ENCODE data around the gene MBNL1.

DNA sequence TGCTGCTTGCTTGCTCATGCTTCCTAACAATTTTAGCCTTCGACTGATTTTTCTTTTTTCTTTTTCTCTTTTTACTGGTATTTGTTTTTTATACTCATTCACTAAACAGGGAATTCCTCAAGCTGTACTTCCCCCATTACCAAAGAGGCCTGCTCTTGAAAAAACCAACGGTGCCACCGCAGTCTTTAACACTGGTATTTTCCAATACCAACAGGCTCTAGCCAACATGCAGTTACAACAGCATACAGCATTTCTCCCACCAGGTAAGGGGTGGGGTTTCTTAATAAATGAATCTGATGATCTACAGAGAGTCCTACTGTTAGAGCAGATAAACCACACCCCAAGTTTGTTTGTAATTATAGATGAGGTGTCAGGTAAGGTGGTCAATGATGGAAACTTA, 178.8 kb downstream of the MBNL1 start:
- no peak for TF ChIP-seq POLR2A (IDR thresholded peaks at IDR 0.05; ENCODE audit: low read length)
- TF ChIP-seq GATA1 (IDR thresholded peaks at IDR 0.05; ENCODE audit: low read depth, low read length): no peak

Measured in erythroblast (primary cell).